GM19438 (cell line): ENCODE measurements around the gene ERMAP.
"Not testable (repeated sequence)": the region's sequence is repeated elsewhere in the genome, so short reads cannot be mapped to it uniquely, and the experiment has no call there.

Source experiments
- ATAC-seq: cut with Tn5 transposase; IDR thresholded peaks from one replicate; pipeline ENCODE4 v1.9.1; 2021; ENCODE audit warnings: low read depth; ENCODE audit not compliant: unreplicated experiment

Gene ERMAP

DNA sequence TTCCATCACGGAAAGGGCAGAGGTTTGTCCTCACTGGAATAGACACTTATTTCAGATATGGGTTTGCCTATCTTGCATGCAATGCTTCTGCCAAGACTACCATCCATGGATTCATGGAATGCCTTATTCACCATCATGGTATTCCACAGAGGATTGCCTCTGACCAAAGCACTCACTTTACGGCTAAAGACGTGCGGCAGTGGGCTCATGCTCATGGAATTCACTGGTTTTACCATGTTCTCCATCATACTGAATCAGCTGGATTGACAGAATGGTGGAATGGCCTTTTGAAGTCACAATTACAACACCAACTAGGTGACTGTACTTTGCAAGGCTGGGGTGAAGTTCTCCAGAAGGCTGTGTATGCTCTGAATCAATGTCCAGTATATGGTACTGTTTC lies 51.5 kb downstream of the ERMAP start:
- not testable (repeated sequence) for ATAC-seq

DNA sequence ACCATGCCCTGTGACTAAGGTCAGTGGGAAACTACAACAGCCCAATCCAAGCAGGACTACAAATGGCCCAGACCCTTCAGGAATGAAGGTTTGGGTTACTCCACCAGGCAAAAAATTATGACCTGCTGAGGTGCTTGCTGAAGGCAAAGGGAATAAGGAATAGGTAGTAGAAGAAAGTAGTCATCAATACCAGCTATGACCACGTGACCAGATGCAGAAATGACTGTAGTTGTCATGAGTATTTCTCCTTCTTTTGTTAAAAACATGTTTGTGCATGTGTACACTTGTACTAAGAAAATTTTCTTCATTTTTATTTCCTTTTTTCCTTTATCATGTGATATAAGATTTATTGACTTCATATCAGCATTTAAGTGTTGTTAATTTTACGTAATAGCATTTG lies 52.3 kb downstream of the ERMAP start:
- not testable (repeated sequence) for ATAC-seq

DNA sequence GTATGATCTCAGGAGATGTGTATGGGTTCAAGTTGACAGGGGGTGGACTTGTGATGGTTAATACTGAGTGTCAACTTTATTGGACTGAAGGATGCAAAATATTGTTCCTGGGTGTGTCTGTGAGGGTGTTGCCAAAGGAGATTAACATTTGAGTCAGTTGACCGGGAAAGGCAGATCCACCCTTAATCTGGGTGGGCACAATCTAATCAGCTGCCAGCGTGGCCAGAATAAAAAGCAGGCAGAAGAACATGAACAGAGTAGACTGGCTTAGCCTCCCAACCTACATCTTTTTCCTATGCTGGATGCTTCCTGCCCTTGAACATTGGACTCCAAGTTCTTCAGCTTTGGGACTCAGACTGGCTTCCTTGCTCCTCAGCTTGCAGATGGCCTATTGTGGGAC lies 52.8 kb downstream of the ERMAP start:
- not testable (repeated sequence) for ATAC-seq

- not testable (repeated sequence) for ATAC-seq
Observed at GRCh38 chr1:42873108-42873507, 56.2 kb downstream of the ERMAP start.

DNA sequence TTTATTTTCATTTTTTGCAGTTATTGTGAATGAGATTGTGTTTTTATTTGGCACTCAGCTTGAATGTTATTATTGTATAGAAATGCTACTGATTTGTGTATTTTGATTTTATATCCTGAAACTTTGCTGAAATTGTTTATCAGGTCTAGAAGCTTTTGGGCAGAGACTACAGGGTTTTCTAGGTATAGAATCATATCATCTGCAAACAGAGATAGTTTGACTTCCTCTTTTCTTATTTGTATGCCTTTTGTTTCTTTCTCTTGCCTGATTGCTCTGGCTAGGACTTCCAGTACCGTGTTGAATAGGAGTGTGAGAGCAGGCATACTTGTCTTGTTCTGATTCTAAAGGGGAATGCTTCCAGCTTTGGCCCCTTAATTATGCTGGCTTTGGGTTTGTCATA lies 56.7 kb downstream of the ERMAP start:
- ATAC-seq = no peak

DNA sequence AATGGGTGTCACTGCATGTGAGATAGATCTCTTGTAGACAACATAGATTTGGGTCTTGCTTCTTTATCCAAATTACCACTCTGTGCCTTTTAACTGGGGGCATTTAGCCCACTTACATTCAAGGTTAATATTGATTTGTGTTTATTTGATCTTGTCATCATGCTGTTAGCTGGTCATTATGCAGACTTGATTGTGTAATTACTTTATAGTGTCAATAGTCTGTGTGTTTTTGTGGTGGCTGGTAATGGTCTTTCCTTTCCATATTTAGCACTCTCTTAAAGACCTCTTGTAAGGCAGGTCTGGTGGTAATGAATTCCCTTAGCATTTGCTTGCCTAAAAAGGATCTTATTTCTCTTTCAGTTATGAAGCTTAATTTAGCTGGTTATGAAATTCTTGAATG lies 59.1 kb downstream of the ERMAP start:
- ATAC-seq = no peak

GRCh38 chr1:42877380-42877779 lies 60.5 kb downstream of the ERMAP start:
- no peak for ATAC-seq

- ATAC-seq = no peak
Observed at GRCh38 chr1:42880384-42880783, 63.5 kb downstream of the ERMAP start.

DNA sequence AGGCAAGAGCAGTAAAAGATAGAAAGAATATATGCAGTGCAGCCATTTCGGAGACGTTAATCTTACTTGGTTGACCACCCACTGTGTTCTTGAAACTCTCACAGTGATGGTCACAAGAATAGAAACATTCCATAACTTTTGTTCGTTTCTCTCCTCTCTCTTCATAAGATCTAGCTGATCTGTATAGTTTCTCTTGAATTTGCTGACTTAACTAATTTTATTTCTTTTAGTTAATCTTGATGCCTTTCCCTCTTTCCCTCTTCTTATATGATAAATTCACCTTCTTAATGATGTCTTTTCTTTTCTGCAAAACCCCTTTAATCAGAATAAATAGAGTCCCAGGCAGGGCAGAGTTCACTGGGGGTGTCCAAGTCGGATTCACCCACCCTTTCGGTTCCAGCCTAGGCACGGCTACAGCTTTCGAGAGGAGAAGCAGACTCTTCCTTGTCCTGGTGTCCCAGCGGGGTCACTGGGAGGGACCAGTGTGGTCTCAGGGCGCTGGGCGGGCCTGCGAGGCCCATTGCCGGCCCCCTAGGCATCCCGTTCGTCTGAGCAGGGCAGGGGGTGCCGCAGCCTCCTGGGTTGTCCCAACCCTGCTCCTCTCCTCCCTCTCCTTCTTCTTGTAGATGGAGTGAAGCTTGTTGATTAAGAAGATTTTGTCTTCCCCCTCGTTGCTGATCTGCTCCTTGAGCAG lies 69.3 kb downstream of the ERMAP start:
- ATAC-seq = no peak

DNA sequence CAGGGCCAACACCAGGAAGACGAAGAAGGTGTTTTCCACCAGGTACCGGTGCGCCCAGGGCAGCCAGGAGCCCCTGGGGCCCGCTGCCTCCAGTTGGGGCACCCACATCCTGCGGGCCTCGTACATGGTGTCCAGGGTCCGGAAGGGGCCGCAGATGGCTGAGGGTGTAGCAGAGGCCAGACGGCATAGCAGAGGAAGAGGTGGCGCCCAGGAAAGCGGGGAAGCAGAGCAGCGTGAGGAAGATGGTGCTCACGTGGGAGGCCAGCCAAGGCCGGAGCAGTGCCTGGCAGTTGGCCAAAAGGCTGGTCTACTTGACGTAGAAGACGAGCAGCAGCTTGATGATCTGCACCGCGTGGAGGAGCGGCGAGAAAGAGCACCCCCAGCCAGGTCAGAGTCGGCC lies 69.9 kb downstream of the ERMAP start:
- ATAC-seq = no peak

- ATAC-seq = no peak
Observed at GRCh38 chr1:42887366-42887765, 70.4 kb downstream of the ERMAP start.

DNA sequence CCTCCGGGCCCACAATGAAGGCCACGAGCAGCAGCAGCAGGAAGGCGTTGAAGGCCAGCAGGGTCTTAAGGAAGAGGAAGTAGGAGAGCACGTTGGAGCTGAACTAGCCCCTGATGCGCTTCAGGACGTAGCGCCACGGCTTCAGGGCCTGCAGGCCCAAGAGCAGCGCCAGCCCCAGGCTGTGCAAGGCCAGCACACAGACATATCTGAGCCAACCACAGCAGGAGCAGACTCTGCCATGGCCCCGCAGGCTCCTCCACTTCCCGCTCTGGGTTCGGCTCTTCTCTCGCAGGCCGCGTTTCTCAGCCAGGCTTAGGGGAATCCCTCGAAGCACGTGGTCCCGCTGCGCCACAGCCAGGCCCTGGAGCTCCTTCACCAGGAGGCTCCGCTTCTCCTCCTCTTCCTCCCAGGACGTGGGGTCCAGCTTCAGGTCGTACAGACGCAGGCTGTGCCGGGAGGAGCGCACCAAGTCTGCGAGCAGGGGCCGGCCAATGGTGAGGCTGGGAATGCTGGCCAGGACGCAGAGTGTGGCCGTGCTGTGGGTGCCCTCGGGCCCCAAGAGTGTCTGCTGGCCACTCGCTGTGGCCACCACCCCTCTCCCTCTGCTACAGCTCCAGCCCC lies 71.2 kb downstream of the ERMAP start:
- ATAC-seq = no peak

GRCh38 chr1:42889264-42889663 lies 72.3 kb downstream of the ERMAP start:
- ATAC-seq = no peak

GRCh38 chr1:42891465-42892138 lies 74.7 kb downstream of the ERMAP start:
- ATAC-seq = no peak
